G401 (cell line): ENCODE measurements around the gene MED16. TPM values are rescaled to one million over a fixed set of nuclear protein-coding genes. Genes with fewer than 3 reads are reported as not detected.
"Not testable (repeated sequence)": the region's sequence is repeated elsewhere in the genome, so short reads cannot be mapped to it uniquely, and the experiment has no call there.

Source experiments
- DNase-seq: peaks from one replicate; pipeline ENCODE4 v3.0.0-alpha.2; 2015; ENCODE audit warnings: low spot score
- in situ Hi-C: cut with HindIII; loops from 2 replicates; pipeline ENCODE4 v1.10.0; 2016; ENCODE audit warnings: low sequenced_read_pairs, mixed read lengths
- total RNA-seq: library from RNA; depleted of rRNA; stranded (reverse); fragments of >200 nt; shearing (Covaris generic); gene quantifications from 2 replicates; pipeline ENCODE4 v1.2.3, GENCODE V29; 2014

Gene MED16
- total RNA-seq, 1 experiment from 2014 or later, result 58.7 TPM

GRCh38 chr19:861756-862580 is 31.0 kb downstream of the MED16 start:
- DNase-seq, result no peak
- in situ Hi-C loops, result no loop called here

DNA sequence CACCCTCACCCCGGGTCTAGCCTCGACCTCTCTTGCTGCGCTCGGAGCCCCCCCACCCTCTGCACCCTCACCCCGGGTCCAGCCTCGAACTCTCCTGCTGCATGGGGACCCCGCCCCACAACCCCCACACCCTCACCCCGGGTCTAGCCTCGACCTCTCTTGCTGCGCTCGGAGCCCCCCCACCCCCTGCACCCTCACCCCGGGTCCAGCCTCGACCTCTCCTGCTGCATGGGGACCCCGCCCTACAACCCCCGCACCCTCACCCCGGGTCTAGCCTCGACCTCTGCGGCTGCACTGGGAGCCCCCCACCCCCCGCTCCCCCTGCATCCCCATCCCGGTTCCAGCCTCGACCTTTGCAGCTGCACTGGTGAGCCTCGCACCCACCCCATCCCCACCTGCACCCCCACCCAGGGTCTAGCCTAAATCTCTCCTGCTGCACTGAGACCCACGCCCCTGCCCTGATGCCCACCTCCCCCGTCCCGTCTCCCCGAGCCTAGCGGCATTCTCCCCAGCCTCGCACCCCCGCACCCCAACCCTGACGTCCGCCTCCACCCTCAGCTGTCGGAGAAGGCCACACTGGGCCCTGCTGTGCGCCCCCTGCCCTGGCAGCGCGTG is 31.7 kb downstream of the MED16 start:
- no peak for DNase-seq
- in situ Hi-C loops, result no loop called here

- in situ Hi-C loops, result no loop called here
- DNase-seq, result no peak
These were observed 33.8 kb downstream of the MED16 start, which contains the start of gene CFD for GRCh38 chr19:858868-859843. Gene CFD, plus strand, starts transcription at chr19:859664. Its CDS starts 26 bp downstream, at chr19:859690.

GRCh38 chr19:858284-858683 is 34.7 kb downstream of the MED16 start:
- in situ Hi-C loops, result no loop called here
- no peak for DNase-seq

DNA sequence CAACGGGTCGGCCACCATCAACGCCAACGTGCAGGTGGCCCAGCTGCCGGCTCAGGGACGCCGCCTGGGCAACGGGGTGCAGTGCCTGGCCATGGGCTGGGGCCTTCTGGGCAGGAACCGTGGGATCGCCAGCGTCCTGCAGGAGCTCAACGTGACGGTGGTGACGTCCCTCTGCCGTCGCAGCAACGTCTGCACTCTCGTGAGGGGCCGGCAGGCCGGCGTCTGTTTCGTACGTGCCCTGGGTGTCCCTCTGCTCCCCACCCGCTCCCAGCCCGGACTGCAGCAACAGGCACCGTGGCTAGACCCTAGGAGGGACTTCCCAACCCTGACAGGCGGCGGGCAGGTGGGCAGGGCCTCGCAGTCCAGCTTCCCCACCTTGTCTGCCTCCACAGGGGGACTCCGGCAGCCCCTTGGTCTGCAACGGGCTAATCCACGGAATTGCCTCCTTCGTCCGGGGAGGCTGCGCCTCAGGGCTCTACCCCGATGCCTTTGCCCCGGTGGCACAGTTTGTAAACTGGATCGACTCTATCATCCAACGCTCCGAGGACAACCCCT is 37.3 kb downstream of the MED16 start:
- DNase-seq, result no peak
- in situ Hi-C loops, result no loop called here

DNA sequence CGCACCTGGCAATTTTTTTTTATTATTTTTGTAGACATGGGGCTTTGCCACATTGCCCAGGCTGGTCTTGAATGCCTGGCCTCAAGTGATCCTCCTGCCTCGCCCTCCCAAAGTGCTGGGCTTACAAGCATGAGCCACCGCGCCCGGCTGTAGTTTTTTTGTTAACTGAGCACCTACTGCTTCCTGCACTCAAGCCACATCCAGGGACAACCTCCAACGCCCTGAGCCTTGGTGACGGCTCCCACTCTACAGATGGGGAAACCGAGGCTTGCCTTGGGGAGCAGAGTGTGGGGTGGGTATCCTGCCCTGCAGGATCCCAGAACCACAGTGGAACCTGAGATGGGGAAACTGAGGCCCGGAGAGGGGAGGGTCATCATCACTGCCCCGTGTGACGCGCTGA is 37.8 kb downstream of the MED16 start:
- in situ Hi-C loops, result no loop called here
- DNase-seq, result no peak

GRCh38 chr19:854549-854948 is 38.4 kb downstream of the MED16 start:
- DNase-seq, result no peak
- in situ Hi-C loops, result no loop called here

DNA sequence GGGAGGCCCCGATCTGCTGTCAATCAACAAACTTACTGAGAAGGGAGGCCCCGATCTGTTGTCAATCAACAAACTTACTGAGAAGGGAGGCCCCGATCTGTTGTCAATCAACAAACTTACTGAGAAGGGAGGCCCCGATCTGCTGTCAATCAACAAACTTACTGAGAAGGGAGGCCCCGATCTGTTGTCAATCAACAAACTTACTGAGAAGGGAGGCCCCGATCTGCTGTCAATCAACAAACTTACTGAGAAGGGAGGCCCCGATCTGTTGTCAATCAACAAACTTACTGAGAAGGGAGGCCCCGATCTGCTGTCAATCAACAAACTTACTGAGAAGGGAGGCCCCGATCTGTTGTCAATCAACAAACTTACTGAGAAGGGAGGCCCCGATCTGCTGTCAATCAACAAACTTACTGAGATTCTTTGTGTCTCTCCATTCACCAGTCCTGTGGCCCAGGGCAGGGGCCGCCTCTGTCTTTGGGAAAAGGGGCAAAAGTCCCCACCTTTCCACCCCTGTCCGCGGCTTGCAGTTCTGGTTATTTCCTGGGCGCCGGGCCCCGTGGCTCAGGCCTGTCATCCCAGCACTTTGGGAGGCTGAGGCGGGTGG is 39.3 kb downstream of the MED16 start:
- in situ Hi-C loops, DNase-seq: not testable (repeated sequence)

DNA sequence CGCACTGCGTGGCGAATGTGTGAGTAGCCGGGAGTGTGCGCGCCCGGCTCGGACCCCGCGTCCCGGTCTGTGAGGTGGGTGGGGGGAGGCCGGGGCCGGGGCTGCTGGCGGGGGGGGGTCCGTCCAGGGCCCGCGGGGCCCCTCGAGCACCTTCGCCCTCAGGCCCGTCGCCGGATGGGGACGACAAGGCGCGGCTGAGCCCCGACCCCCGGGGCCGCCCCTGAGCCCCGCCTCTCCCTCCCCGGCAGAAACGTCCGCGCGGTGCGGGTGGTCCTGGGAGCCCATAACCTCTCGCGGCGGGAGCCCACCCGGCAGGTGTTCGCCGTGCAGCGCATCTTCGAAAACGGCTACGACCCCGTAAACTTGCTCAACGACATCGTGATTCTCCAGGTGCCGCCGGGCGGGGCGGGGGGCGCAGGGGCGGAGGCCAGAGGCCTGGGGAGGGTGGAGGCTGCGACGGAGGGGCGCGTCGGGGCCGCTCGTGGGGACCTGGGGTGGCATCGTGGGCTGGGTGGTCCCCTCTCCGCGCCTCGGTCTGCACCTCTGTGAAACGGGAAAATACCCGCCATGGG is 39.9 kb downstream of the MED16 start:
- no peak for DNase-seq
- in situ Hi-C loops, result no loop called here

DNA sequence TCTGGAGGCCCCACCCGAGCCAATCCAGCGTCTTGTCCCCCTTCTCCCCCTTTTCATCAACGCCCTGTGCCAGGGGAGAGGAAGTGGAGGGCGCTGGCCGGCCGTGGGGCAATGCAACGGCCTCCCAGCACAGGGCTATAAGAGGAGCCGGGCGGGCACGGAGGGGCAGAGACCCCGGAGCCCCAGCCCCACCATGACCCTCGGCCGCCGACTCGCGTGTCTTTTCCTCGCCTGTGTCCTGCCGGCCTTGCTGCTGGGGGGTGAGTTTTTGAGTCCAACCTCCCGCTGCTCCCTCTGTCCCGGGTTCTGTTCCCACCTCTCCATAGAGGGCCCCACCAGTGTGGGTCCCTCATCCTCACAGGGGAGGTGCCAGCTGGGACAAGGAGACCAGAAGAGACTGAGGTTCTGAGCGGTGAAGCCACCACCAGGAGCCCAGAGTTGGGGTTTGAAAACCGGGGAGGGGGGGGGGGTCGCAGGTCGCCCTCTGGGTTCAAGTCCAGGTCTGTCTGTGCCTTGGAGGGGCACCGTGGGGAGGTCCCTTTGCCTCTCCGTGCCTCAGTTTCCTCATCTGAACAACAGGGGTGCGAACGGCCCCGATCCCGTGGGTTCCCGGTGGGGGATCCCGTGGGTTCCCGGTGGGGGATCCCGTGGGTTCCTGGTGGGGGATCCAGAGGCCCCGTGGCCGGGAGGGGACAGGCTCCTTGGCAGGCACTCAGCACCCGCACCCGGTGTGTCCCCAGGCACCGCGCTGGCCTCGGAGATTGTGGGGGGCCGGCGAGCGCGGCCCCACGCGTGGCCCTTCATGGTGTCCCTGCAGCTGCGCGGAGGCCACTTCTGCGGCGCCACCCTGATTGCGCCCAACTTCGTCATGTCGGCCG is 40.6 kb downstream of the MED16 start, which contains the start of gene ELANE:
Gene ELANE, plus strand, starts transcription at position 168 of the 878 bp plus-strand sequence. Its CDS starts 26 bp downstream, at position 194.
- no peak for DNase-seq
- in situ Hi-C loops, result no loop called here

DNA sequence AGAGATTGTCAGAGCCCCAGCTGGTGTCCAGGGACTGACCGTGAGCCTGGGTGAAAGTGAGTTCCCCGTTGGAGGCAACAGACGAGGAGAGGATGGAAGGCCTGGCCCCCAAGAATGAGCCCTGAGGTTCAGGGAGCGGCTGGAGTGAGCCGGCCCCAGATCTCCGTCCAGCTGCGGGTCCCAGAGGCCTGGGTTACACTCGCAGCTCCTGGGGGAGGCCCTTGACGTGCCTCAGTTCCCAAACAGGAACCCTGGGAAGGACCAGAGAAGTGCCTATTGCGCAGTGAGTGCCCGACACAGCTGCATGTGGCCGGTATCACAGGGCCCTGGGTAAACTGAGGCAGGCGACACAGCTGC is 42.0 kb downstream of the MED16 start:
- in situ Hi-C loops, result no loop called here
- DNase-seq, result no peak

- in situ Hi-C loops, result no loop called here
- no peak for DNase-seq
These were observed 42.6 kb downstream of the MED16 start for GRCh38 chr19:850221-850978.

GRCh38 chr19:849195-849594 is 43.8 kb downstream of the MED16 start:
- in situ Hi-C loops, result not testable (repeated sequence)

GRCh38 chr19:848386-848921 is 44.5 kb downstream of the MED16 start:
- in situ Hi-C loops, result no loop called here
- DNase-seq, result no peak

More at GRCh38 chr19:849195-849594, 43.8 kb downstream of the MED16 start:
- not testable (repeated sequence) for DNase-seq

DNA sequence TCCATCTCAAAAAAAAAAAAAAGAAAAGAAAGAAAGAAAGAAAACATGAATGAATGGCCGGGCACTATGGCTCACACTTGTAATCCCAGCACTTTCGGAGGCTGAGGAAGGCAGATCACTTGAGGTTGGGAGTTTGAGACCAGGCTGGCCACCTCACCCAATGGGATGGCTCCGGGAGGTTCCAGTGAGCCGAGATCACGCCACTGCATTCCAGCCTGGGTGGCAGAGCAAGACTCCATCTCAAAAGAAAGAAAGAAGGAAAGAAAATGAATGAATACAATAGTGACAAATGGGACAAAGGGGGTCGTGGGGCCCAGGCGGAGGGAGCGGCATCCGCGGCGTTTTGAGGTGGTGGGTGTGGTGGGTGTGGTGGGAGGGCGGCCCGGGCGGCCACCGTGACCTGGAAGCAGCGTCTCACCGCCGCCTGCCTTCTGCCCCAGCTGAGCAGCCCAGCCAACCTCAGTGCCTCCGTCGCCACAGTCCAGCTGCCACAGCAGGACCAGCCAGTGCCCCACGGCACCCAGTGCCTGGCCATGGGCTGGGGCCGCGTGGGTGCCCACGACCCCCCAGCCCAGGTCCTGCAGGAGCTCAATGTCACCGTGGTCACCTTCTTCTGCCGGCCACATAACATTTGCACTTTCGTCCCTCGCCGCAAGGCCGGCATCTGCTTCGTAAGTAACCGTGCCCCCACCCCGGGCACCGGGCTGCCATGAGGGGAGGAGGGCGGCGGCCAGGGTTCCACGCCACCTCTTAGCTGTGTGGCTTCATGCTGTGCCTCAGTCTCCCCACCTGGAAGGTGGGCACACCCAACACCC is 47.1 kb downstream of the MED16 start:
- in situ Hi-C loops, result no loop called here
- no peak for DNase-seq

- in situ Hi-C loops, result no loop called here
- no peak for DNase-seq
These were observed 48.4 kb downstream of the MED16 start for GRCh38 chr19:844546-844971.
